GM21526 (cell line): ENCODE measurements around the gene EPN2.
"Not testable (repeated sequence)": the region's sequence is repeated elsewhere in the genome, so short reads cannot be mapped to it uniquely, and the experiment has no call there.

Source experiments
- ATAC-seq: cut with Tn5 transposase; IDR thresholded peaks from one replicate; pipeline ENCODE4 v1.9.1; 2021; ENCODE audit warnings: moderate library complexity; ENCODE audit not compliant: unreplicated experiment, low FRiP score

The EPN2 gene

DNA sequence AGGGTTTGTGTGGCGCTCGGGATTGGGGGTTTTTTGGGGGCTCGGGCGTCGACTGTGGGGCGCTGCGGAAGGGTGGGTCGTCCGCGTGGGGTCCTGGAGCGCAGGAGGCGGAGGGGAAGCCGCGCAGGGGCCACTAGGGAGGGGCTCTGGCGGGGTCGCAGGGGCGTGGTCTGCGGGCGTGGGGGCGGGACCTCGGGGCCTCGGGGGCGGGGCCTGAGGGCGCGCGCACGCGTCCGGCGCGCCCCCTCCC lies at the start of gene EPN2:
TSS of gene EPN2 (plus strand) at position 228 of the 250 bp plus-strand sequence. CDS start 45,754 bp downstream, outside the sequence.
- not testable (repeated sequence) for ATAC-seq

DNA sequence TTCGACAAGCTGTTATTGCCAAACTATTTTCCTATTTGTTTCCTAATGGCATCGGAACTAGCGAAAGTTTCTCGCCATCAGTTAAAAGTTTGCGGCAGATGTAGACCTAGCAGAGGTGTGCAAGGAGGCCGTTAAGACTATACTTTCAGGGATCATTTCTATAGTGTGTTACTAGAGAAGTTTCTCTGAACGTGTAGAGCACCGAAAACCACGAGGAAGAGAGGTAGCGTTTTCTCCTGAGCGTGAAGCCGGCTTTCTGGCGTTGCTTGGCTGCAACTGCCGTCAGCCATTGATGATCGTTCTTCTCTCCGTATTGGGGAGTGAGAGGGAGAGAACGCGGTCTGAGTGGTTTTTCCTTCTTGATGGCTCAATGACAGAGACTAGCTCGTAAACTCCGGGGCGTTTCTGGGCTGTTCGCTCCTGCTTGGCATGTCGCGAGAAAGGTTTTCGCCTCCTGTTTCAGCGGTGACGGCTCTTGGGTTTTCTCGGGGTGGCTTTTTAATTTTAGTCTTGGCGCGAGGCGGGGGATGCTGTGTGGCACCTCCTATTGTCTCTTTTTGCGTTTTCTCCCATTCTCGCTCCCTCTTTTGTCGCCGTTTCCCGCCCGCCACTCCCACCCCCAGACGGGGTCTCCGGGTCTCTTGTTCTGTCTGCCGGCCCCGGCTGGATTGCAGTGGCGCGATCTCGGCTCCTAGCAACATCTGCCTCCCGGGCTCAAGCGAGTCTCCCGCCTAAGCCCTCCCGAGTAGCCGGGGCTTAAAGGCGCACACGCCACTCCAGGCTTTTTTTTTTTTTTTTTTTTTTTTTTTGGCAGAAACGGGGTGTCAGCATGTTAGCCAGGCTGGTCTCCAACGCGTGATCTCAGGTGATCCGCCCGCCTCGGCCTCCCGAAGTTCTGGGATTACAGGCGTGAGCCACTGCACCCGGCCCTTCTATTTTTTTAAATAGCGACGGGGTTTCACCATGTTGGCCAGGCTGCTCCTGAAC lies 49.0 kb upstream of the EPN2 start:
- peak; percentile 19 for ATAC-seq

DNA sequence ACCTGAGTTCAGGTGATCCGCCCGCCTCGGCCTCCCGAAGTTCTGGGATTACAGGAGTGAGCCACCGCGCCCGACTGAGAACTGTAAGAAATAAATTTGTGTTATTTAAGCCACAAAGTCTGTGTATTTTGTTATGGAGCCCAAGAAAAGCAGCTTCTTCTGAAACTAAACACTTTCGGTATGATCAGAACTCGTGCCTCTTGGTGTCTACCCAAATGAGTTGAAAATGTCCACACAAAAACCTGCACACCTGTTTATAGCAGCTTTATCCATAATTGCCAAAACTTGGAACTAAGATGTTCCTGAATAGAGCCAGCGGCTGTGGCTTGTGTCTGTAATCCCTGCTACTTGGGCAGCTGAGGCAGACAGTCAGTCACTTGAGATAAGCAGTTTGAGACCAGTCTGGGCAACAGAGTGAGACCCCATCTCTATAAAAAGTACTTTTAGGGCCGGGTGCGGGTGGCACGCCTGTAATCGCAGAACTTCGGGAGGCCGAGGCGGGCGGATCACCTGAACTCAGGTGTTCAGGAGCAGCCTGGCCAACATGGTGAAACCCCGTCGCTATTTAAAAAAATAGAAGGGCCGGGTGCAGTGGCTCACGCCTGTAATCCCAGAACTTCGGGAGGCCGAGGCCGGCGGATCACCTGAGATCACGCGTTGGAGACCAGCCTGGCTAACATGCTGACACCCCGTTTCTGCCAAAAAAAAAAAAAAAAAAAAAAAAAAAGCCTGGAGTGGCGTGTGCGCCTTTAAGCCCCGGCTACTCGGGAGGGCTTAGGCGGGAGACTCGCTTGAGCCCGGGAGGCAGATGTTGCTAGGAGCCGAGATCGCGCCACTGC lies 48.1 kb upstream of the EPN2 start:
- ATAC-seq, result peak; percentile 72

DNA sequence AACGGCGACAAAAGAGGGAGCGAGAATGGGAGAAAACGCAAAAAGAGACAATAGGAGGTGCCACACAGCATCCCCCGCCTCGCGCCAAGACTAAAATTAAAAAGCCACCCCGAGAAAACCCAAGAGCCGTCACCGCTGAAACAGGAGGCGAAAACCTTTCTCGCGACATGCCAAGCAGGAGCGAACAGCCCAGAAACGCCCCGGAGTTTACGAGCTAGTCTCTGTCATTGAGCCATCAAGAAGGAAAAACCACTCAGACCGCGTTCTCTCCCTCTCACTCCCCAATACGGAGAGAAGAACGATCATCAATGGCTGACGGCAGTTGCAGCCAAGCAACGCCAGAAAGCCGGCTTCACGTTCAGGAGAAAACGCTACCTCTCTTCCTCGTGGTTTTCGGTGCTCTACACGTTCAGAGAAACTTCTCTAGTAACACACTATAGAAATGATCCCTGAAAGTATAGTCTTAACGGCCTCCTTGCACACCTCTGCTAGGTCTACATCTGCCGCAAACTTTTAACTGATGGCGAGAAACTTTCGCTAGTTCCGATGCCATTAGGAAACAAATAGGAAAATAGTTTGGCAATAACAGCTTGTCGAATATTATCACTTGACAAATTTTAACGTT lies 47.3 kb upstream of the EPN2 start:
- not testable (repeated sequence) for ATAC-seq

DNA sequence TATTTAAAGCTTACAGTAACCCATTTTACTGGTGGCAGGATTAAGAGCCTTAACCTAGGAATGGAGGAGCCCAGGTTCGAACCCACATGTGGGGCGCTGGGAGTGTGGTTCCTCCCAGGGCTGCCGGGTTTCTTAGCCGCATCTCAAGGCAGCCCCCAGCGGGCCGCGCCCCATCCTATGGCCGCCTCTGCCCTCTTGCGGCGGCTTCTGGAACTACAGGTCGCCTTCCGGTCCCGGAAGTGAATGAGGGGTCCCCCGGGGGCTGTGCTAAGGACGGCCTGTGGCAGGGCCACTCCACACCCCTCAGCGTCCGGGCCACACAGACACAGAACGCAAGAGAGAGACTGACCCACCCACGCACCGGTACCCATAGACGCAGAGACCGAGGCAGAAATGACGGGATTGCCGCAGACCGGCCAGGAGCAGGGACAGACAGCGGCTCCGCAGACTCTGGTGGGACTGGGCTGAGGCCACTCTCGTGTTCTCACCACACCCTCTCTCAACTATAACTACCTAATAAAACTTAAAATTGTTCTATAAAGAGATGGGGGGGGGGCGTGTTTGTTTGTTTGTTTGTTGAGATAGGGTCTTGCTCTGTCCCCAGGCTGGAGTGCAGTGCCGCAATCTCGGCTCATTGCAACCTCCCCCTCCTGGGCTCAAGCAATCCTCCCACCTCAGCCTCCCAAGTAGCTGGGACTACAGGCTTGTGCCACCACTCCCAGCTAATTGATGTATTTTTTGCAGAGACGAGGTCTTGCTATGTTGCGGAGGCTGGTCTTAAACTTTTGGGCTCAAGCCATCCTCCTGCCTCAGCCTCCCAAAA lies 40.6 kb upstream of the EPN2 start:
- peak; percentile 83 for ATAC-seq

DNA sequence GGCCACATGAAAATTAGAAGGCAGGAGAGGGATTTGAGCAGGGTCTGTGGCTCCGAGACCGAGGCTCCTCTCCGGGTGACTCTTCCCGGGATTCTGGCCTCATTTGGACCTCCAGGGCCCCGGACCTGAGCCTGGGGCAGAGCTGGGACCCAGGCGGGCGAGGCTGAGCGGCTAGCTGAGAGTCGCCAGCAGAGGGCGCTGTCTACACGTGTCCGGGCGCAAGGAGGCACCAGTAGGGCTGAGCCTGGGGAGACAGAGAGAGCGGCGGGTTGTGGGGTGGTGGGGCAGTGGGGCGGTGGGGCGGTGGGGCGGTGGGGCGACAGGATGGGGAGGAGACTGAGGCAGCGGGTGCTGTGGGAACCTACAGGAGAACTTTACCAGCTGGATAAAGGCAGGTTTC lies 34.7 kb upstream of the EPN2 start:
- ATAC-seq, result peak; percentile 69

DNA sequence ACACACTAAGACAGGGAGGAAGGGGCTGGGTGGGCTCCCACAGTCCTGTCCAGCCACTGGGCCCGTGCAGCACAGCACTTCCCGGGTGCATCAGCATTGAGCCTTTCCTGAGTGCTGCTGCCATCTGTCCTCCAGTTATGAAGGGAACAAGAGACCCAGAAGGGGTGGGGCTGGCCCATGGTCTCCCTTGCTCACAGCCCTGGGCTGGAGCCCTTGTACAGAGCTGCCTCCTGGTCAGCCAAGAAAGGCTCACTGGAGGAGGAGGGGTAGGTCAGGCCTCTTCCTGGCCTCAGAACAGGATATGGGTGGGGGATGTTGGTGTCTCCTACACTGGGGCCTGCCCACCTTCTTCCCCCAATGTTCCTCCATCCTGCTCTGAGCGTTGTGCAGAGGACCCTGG lies 33.7 kb upstream of the EPN2 start:
- not testable (repeated sequence) for ATAC-seq

DNA sequence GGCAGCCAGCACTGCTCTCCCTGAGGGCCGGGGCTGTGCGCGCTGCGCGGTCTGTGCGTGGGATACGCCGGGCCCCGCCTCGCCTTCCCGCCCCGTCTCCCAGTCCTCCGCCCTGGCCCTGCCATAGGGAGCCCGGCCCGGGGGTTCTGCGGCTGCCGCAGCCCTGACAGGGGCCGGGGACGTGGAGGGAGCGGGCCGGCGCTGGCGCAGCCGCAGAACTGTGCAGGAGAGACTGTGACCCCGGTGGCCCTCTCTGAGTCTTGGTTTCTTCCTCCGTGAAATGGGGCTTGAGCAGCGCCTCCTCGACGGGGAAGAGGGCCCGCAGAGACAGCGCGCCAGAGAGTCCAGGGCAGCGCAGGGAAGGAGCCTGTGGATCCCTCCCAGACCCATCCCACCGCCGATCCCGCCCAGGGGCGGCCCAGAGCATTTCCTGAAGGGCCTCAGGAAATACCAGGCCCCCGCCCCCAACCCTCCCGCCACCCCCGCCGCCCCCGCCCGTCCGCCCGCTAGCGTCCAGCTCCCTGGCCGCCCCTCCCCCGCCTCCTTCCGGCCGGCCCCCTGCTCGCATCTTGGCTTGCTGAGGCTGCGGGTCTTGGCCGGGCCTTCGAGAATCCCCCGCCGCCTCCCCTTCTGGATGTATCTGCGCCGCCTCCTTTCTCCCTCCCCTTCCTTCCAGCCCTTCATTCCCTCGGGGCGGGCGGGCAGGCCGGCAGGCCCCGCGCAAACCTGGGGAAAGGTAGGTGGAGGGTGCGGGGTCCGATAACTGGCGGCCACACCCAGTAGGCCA lies 21.9 kb upstream of the EPN2 start:
- not testable (repeated sequence) for ATAC-seq

DNA sequence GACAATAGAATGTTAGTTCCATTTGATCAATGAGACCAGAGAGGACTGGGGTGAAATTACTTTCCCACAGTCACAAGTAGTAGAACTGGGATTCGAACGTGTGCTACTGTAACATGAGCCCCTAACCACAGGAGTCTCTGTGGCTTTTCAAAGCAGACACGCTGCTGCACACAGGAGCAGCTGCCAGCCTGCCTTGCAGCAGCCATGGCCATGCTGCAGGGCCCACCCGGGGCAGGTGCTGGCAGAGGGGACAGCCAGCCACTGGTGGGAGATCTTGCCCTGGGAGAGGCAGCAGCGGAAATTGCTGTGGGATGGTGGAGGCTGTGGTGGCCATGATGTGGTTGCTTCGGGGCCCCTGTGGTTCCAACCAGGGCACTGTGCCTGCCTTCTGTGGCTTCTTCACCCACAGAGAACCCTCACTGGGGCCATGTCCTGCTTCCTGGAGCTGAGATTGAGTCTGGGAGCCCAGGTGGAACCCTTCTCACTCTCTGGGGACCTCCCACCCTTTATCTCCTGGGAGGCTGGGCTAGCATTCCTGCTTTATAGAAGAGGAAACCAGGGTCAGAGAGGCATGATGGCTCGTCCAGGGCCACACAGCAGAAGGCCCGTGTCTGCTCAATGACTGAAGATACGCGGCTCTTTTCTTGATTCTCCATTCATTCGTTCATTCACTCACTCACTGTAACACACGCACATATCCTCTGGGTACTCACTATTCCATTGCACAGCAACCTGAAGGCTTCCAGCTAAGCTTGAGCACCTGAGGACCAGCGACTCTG lies 20.8 kb upstream of the EPN2 start:
- not testable (repeated sequence) for ATAC-seq

DNA sequence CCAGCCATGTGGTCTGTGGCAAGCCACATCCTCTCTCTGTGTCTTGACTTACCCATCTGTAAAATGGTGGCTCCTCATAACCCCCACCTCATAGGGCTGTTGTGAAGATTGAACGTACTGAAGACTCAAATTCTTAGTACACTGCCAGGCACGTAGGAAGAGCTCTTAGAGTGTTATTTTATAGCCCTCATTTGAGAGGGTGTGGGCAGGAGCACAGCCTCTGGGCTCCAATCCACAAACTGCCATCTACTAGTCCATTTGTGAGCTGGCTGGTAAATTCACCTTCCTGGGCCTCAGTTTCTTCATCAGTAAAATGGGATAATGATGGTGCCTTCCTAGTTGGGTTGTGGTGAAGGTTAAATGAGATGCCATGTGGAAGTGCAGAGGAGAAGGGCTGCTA lies 18.3 kb upstream of the EPN2 start:
- not testable (repeated sequence) for ATAC-seq

DNA sequence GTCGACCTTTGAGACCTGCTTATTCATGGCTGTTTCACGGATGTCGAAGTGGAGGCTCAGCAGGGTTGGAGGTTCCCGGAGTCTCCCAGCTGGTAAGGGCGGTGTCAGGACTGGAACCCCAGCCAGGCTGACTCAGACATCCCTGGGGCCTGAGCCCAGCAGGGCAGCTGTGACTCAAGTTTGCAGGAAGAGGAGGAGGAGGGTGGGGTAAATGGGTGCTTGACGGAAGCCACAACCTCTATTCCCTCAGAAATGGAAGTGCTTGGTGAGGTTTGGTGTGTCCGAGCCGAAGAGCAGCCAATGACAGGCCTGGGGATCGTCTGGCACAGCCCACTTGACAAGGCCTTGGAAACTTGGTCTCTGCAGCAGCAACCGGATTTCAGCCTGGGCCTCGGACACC lies 17.8 kb upstream of the EPN2 start:
- ATAC-seq, result not testable (repeated sequence)

DNA sequence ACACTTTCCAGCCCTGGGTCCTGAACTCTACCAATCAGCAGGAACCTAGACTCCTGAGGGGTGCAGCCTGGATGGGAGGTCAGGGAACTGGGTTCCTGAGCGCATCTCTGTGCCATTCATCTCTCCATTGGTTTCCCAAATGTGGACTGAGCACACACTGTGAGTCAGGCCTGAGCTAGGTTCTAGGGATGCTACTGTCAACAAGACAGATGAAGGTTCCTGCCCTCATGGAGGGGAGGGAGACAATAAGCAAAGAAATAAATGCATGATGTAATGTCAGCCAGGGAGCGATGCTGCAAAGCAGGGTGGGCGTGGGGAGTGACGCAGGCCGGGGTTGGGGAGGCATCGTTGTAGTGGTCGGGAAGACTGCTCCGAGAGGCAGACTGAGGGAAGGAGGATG lies 17.0 kb upstream of the EPN2 start:
- ATAC-seq, result not testable (repeated sequence)

DNA sequence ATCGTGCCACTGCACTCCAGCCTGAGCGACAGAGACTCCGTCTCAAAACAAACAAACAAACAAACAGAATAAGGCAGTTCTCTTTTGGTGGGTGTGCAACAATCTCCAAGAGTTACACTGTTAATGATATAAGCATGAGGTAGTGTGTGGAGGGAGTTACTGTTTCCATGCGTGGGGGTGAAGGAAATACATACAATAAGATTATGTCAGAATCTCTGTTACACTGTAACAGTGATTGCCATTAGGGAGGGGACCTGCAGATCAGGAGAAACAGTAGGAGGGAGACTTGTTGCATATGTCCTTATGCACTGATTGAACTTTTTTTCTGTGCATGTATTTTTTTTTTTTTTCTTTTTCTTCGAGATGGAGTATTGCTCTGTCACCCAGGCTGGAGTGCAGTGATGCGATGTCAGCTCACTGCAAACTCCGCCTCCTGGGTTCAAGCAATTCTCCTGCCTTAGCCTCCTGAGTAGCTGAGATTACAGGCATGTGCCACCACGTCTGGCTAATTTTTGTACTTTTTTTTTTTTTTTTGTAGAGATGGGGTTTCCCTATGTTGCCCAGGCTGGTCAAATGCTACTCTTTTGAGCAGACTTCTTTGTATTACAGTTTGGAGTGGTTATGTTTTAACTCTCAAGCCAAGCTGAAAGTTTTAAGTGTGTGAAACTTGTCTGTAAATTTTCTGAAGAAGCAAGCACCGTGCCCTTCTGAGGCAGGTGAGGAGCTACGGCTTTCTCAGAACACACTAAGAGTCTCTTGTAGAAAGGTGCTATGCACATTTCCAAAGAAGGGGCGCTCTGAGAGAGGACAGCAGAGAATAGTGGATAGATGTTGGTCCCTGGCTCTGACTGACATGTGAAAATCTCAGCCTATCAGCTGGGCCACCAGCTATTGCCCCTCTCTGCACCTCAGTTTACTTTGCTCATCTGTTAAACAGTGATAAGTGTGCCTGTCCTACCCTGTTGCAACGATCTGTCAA lies 10.3 kb upstream of the EPN2 start:
- ATAC-seq, result not testable (repeated sequence)

DNA sequence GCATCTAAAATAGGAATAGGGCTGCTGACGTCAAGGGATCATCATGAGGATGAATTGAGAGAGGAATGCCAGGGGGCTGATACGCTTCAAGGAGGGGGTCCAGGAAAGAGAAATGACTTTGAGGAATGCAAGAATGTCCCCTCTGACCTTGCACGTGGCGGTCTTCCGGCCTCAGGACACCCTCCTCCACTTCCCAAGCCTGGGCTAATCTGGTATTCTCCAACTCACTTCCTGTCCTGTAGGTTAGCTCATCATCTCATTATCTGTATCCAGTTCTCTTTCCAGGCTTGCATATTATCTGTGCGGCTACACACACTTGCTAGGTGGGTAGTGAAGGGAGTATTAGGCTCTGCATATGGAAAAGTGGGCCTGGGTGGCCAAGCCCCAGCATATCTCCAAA lies 2.5 kb upstream of the EPN2 start:
- ATAC-seq, result not testable (repeated sequence)

DNA sequence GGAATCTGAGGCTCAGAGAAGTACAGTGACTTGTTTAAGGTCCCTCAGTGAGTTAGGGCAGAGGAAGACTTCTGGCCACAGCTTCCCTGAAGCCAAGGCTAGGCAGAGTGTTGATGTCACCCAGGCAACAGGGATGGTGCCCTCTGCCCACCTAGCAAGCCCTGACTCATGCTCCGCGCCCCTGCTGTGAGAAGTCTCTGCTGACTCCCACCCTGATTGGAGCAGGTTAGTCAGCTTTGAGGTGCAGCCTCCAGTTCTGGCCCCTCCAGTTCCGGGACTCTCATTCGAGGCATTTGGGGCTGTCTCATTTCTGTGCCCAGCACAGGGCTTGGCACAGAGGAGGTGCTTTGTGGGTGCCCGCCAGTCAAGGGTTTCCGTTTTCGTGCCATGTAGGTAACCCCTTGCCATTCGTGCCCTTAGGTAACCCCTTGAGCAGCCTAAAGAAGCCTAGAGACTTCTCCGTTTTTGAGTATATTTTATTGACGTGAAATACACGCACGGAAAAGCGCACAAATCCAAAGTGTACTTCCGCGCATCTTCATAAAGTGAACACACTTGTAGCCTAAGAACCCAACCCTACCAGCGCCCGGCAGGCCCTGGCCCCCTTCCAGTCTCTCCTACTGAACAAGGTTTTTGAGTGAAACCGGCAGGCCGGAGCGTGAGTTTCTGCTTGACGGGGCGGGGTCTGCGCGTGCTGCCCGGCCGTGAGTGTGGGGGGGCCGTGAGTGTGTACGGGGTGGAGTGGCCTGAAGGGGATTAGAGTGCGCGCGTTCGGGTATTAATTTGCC lies 621 bp upstream of the EPN2 start:
- ATAC-seq, result peak; percentile 24

DNA sequence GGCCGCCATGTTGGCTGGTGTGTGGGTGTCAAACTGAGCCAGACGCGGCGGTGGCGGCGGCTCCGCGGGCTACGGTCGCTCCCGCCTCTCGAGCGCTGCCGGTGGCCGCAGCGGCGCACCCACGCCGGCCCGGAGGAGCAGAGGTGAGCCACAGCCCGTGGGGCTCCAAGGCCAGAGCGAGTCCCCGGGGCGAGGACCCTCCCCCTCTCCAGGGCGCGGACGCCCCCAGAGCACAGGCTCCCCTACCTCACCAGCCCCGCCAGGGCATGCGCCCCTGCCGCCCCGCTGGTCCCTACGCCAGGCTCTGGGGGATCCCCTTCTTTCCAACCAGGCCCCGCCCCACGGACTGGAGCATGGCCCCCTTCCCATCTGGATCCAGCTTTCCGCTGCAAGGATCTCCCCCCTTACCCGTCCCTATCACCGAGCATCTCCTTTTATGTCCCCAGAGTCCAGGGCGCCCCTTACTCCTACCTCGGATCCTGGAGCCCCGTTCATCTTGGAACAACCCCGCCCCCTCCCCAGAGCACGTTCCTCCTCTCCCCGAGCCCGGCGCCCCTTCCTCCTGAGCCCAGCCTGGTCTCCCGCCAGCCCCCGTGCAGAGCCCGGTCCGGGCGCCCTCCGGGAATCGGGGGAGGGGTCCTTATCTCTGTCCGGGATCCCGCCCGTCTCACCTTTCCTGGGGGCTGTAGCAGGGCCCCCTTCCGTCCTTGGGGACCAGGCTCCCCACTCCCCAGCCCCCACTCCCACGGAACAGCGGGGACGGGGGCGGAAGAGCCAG lies 412 bp downstream of the EPN2 start:
- ATAC-seq, result peak; percentile 45
